ENCODE results near the gene HDAC11.

The HDAC11 gene

GRCh38 chr3:13538520-13539291 lies 58.6 kb downstream of the HDAC11 start:
- TF ChIP-seq CTCF (conservative IDR thresholded peaks at IDR 0.05) (no peak), ZFX (IDR thresholded peaks at IDR 0.05) (no peak)
- H3K27ac ChIP-seq, result no peak overlapping the region

- H3K27ac ChIP-seq, result no peak overlapping the region
- TF ChIP-seq ZFX (IDR thresholded peaks at IDR 0.05) (no peak), CTCF (conservative IDR thresholded peaks at IDR 0.05) (no peak)
Observed at GRCh38 chr3:13539292-13539638, 59.2 kb downstream of the HDAC11 start.

- no peak overlapping the region for H3K27ac ChIP-seq
- TF ChIP-seq ZFX (IDR thresholded peaks at IDR 0.05), result no peak
- TF ChIP-seq CTCF (conservative IDR thresholded peaks at IDR 0.05), result no peak
Observed at GRCh38 chr3:13539671-13540070, 59.6 kb downstream of the HDAC11 start.

GRCh38 chr3:13540297-13540995 lies 60.3 kb downstream of the HDAC11 start:
- H3K27ac ChIP-seq, result no peak overlapping the region
- TF ChIP-seq CTCF (conservative IDR thresholded peaks at IDR 0.05) (no peak), ZFX (IDR thresholded peaks at IDR 0.05) (no peak)

GRCh38 chr3:13541691-13542090 lies 61.6 kb downstream of the HDAC11 start:
- no peak for TF ChIP-seq CTCF (conservative IDR thresholded peaks at IDR 0.05)
- no peak for TF ChIP-seq ZFX (IDR thresholded peaks at IDR 0.05)
- H3K27ac ChIP-seq, result no peak overlapping the region

- H3K27ac ChIP-seq, result no peak overlapping the region
- no peak for TF ChIP-seq ZFX (IDR thresholded peaks at IDR 0.05)
- TF ChIP-seq CTCF (conservative IDR thresholded peaks at IDR 0.05), result no peak
Observed at GRCh38 chr3:13542142-13542541, 62.0 kb downstream of the HDAC11 start.

- H3K27ac ChIP-seq, result no peak overlapping the region
- no peak for TF ChIP-seq CTCF (conservative IDR thresholded peaks at IDR 0.05)
- no peak for TF ChIP-seq ZFX (IDR thresholded peaks at IDR 0.05)
Observed at GRCh38 chr3:13543253-13543652, 63.1 kb downstream of the HDAC11 start.
